ENCODE data around the gene STXBP5L.

DNA sequence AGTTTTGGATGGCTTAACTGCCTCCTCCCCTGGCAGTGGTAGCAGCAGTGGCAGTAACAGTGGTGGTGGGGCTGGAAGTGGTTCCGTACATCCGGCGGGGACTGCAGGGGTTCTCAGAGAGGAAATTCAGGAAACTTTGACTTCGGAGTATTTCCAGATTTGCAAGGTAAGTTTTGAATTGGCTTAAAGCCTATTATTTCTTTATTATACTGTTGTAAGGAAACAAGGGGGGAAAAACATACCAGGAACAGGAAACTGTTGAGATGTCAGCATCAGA, 1.5 kb downstream of the STXBP5L start:
- TF ChIP-seq CEBPB (IDR thresholded peaks at IDR 0.05; ENCODE audit: borderline replicate concordance in 1 of 2, low read depth in 2 of 2, low read length in 2 of 2) = no peak
- TF ChIP-seq ATF2 (IDR thresholded peaks at IDR 0.05; ENCODE audit: low read length) = no peak
- no peak for TF ChIP-seq EGR1 (IDR thresholded peaks at IDR 0.05; ENCODE audit: borderline replicate concordance in 1 of 2, low read depth in 2 of 2, low read length in 2 of 2)
- TF ChIP-seq, protein P1, sequence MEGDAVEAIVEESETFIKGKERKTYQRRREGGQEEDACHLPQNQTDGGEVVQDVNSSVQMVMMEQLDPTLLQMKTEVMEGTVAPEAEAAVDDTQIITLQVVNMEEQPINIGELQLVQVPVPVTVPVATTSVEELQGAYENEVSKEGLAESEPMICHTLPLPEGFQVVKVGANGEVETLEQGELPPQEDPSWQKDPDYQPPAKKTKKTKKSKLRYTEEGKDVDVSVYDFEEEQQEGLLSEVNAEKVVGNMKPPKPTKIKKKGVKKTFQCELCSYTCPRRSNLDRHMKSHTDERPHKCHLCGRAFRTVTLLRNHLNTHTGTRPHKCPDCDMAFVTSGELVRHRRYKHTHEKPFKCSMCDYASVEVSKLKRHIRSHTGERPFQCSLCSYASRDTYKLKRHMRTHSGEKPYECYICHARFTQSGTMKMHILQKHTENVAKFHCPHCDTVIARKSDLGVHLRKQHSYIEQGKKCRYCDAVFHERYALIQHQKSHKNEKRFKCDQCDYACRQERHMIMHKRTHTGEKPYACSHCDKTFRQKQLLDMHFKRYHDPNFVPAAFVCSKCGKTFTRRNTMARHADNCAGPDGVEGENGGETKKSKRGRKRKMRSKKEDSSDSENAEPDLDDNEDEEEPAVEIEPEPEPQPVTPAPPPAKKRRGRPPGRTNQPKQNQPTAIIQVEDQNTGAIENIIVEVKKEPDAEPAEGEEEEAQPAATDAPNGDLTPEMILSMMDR (IDR thresholded peaks at IDR 0.05 in 2 of 3, conservative IDR thresholded peaks at IDR 0.05 in 1 of 3; ENCODE audit: control insufficient read depth in 2 of 3, extremely low read depth in 1 of 3, insufficient read depth in 1 of 3, low read depth in 3 of 3, low read length in 3 of 3) = no peak
- TF ChIP-seq CHD2 (IDR thresholded peaks at IDR 0.05; ENCODE audit: borderline replicate concordance, low read depth, low read length) = no peak
- TF ChIP-seq EP300 (IDR thresholded peaks at IDR 0.05; ENCODE audit: borderline replicate concordance in 1 of 2, control insufficient read depth in 1 of 2, low read depth in 2 of 2, low read length in 2 of 2) = no peak
- no peak for TF ChIP-seq FOXM1 (IDR thresholded peaks at IDR 0.05; ENCODE audit: low read depth, low read length)
- no peak for TF ChIP-seq MAX (IDR thresholded peaks at IDR 0.05; ENCODE audit: low read depth, low read length)
- TF ChIP-seq RUNX3 (IDR thresholded peaks at IDR 0.05; ENCODE audit: low read length) = no peak
- no peak for TF ChIP-seq MTA3 (IDR thresholded peaks at IDR 0.05; ENCODE audit: borderline replicate concordance, low read length)
- TF ChIP-seq POLR2AphosphoS5 (IDR thresholded peaks at IDR 0.05; ENCODE audit: low read length) = no peak
- TF ChIP-seq NR2C1 (IDR thresholded peaks at IDR 0.05) = no peak
- TF ChIP-seq ZNF274 (IDR thresholded peaks at IDR 0.05; ENCODE audit: insufficient read depth, insufficient read length) = no peak
- TF ChIP-seq SMAD5 (IDR thresholded peaks at IDR 0.05; ENCODE audit: low read depth) = no peak
